Suprapubic skin (tissue), 3 donors: ENCODE data around the gene NRXN3.

Experiments
- POLR2A ChIP-seq, 2 donors: fragments of 450-650 bp; IDR thresholded peaks; one replicate each; pipeline ENCODE4 v1.6.1; 2017; ENCODE audit warnings: antibody characterized with exemption in 2 of 2, mild to moderate bottlenecking in 2 of 2, moderate library complexity in 2 of 2
- TF ChIP-seq, protein P1 (sequence below), 2 donors: fragments of 200-600 bp in 1 of 2; fragments of 450-650 bp in 1 of 2; sonication (generic) in 1 of 2; IDR thresholded peaks; one replicate each; pipeline ENCODE4 v1.5.1; 2016 to 2019; ENCODE audit warnings: antibody characterized with exemption in 2 of 2, mild to moderate bottlenecking in 1 of 2, moderate library complexity in 1 of 2

DNA sequence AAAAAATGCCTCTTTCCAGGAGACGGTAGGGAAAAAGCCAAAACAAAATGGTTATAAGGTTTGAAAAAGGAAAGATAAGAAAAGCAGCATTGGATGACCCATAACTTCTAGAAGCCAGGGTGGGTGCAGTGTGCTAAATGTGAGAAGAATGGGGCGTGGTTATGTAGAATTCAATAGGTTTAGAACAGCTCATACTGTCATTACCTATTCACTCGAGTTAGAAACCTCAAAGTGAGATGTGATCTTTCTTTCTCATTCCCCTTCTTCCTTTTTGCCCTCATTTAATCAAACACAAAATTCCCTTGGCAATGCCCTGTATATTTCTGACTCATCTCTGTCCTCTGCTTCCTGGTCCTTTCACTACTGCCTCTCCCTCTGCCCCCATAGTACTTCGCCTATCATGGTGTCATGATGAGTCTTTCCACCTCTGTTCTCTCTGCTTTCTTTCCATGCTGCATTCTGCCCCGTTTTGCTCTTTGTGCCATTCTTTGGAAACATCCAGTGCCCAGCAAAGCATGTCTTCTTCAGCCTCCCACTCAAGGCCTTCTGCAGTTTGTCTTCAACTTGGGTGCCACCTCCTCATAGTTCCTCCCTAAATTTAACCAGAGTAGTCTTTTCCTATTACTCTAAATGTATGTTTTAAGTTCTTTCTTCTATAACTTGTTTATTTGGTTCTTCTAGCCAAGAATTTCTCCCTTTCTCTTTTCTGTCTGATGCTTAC is 496.3 kb downstream of the NRXN3 start:
- TF ChIP-seq, protein P1, sequence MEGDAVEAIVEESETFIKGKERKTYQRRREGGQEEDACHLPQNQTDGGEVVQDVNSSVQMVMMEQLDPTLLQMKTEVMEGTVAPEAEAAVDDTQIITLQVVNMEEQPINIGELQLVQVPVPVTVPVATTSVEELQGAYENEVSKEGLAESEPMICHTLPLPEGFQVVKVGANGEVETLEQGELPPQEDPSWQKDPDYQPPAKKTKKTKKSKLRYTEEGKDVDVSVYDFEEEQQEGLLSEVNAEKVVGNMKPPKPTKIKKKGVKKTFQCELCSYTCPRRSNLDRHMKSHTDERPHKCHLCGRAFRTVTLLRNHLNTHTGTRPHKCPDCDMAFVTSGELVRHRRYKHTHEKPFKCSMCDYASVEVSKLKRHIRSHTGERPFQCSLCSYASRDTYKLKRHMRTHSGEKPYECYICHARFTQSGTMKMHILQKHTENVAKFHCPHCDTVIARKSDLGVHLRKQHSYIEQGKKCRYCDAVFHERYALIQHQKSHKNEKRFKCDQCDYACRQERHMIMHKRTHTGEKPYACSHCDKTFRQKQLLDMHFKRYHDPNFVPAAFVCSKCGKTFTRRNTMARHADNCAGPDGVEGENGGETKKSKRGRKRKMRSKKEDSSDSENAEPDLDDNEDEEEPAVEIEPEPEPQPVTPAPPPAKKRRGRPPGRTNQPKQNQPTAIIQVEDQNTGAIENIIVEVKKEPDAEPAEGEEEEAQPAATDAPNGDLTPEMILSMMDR (IDR thresholded peaks at IDR 0.05): no peak
- TF ChIP-seq POLR2A (IDR thresholded peaks at IDR 0.05): no peak
